Lung (tissue), 12 donors: Measurements from ENCODE around the gene PLP2. TPM values are rescaled to one million over a fixed set of nuclear protein-coding genes. Genes with fewer than 3 reads are reported as not detected.
"Not testable (repeated sequence)": the region's sequence is repeated elsewhere in the genome, so short reads cannot be mapped to it uniquely, and the experiment has no call there.

ENCODE experiments used
- ATAC-seq: fragments of 200-7000 bp; cut with Tn5 transposase; one replicate; pipeline ENCODE4 v1.9.1; 2020; ENCODE audit warnings: moderate number of reproducible peaks; ENCODE audit not compliant: insufficient read depth, low FRiP score
- DNase-seq, 3 donors: peaks; one replicate each; pipeline ENCODE4 v3.0.0-alpha.2; 2013 to 2017
- H3K27ac ChIP-seq, 2 donors: one replicate each; pipeline ENCODE4 v1.5.1; 2013; ENCODE audit warnings: mild to moderate bottlenecking in 2 of 2, moderate library complexity in 2 of 2, control low read depth in 1 of 2, inconsistent platforms in 1 of 2, low read depth in 1 of 2, low read length in 1 of 2
- H3K27me3 ChIP-seq, 3 donors: one replicate each; pipeline ENCODE4 v1.5.1; 2013; ENCODE audit warnings: low read length in 2 of 3; ENCODE audit not compliant: control insufficient read depth in 3 of 3, insufficient read depth in 3 of 3
- H3K36me3 ChIP-seq, 4 donors: one replicate each; pipeline ENCODE4 v1.5.1; 2013; ENCODE audit warnings: low read length in 4 of 4, mild to moderate bottlenecking in 1 of 4, moderate library complexity in 1 of 4; ENCODE audit not compliant: control insufficient read depth in 4 of 4, insufficient read depth in 4 of 4
- H3K4me1 ChIP-seq, 5 donors: one replicate each; pipeline ENCODE4 v1.5.1; 2013; ENCODE audit warnings: low read length in 5 of 5, mild to moderate bottlenecking in 2 of 5, moderate library complexity in 1 of 5; ENCODE audit not compliant: control insufficient read depth in 5 of 5, insufficient read depth in 5 of 5
- H3K4me3 ChIP-seq: one replicate; pipeline ENCODE4 v1.5.1; 2013; ENCODE audit warnings: mild to moderate bottlenecking, control low read depth, moderate library complexity
- H3K9ac ChIP-seq, 2 donors: one replicate each; pipeline ENCODE4 v1.5.1; 2013; ENCODE audit warnings: low read length in 2 of 2, control low read depth in 1 of 2; ENCODE audit not compliant: insufficient read depth in 1 of 2
- H3K9me3 ChIP-seq, 4 donors: one replicate each; pipeline ENCODE4 v1.5.1; 2013; ENCODE audit warnings: low read length in 3 of 4, mild to moderate bottlenecking in 1 of 4, moderate library complexity in 1 of 4; ENCODE audit not compliant: control insufficient read depth in 4 of 4, insufficient read depth in 3 of 4
- CTCF ChIP-seq: IDR thresholded peaks from 2 replicates; pipeline ENCODE4 v1.5.1; 2012; ENCODE audit warnings: mild to moderate bottlenecking; ENCODE audit errors: control extremely low read depth, extremely low read depth
- WGBS, 2 donors: extraction: QIAGEN DNeasy Blood & Tissue Kit; methylation state at CpG; one replicate each; pipeline ENCODE4 v1.1.7; 2013; 5-methylcytosine and 5-hydroxymethylcytosine counted together
- polyA plus RNA-seq, 2 donors: library from polyadenylated mRNA; stranded (reverse); fragments of 200-250 nt; gene quantifications; one replicate each; pipeline ENCODE4 v1.2.1, GENCODE V29; 2013
- total RNA-seq, 2 donors: library from RNA; depleted of rRNA in 1 of 2; stranded (reverse); fragments of >200 nt in 1 of 2; gene quantifications; one replicate each; pipeline ENCODE4 v1.2.1, GENCODE V29; 2014 to 2021
- donor health status: control.
- donor health status: control.
- donor health status: Bipolar disorder and iron deficiency.
- donor health status: healthy.
- donor health status: DM: yes; HTN: yes; CAD: no.

Gene PLP2
- total and polyA plus RNA-seq, 4 donors = 8.9 to 222 (median 159) TPM

- ATAC-seq (no peak), DNase-seq (no peak)
- no peak overlapping the region for H3K4me3 ChIP-seq
- H3K27me3 ChIP-seq = no peaks in the 10 kb centered on the region
- no peaks in the 10 kb centered on the region for H3K36me3 ChIP-seq
- 59 to 61% methylated on average over 4 of the region's 4 CpGs for WGBS, 2 donors
- no peak overlapping the region for H3K9ac ChIP-seq
- H3K9me3 ChIP-seq = peaks cover 0 to 2% (median 0%) of the 10 kb centered on the region in 4 donors
- no peak for TF ChIP-seq CTCF
- no peaks in the 10 kb centered on the region for H3K4me1 ChIP-seq
- no peak overlapping the region for H3K27ac ChIP-seq
Observed at GRCh38 chrX:49129427-49129826, 42.3 kb upstream of the PLP2 start.

GRCh38 chrX:49132275-49132674 lies 39.4 kb upstream of the PLP2 start:
- not testable (repeated sequence) for DNase-seq

GRCh38 chrX:49133759-49134158 lies 37.9 kb upstream of the PLP2 start:
- Histone ChIP-seq H3K9me3 (peaks cover 0 to 4% (median 1%) of the 10 kb centered on the region in 4 donors), H3K9ac (no peak overlapping the region), H3K36me3 (no peaks in the 10 kb centered on the region), H3K27me3 (no peaks in the 10 kb centered on the region), H3K4me1 (no peaks in the 10 kb centered on the region), H3K4me3 (no peak overlapping the region), H3K27ac (no peak overlapping the region)
- 71 to 92% methylated on average over 1 of the region's 1 CpG for WGBS, 2 donors
- no peak for TF ChIP-seq CTCF
- DNase-seq = no peak
- ATAC-seq = no peak

More at GRCh38 chrX:49132275-49132674, 39.4 kb upstream of the PLP2 start:
- H3K36me3 ChIP-seq, H3K27ac ChIP-seq, H3K4me3 ChIP-seq, H3K9ac ChIP-seq, H3K4me1 ChIP-seq, ATAC-seq, H3K9me3 ChIP-seq, H3K27me3 ChIP-seq: not testable (repeated sequence)
- WGBS, 2 donors = 81 to 94% methylated on average over 7 of the region's 7 CpGs

GRCh38 chrX:49137492-49137891 lies 34.2 kb upstream of the PLP2 start:
- no peak for ATAC-seq
- H3K27ac ChIP-seq = no peak overlapping the region
- WGBS, 2 donors = 82 to 100% methylated on average over 1 of the region's 1 CpG
- no peaks in the 10 kb centered on the region for H3K27me3 ChIP-seq
- peaks cover 0 to 21% (median 11%) of the 10 kb centered on the region in 4 donors for H3K9me3 ChIP-seq
- no peaks in the 10 kb centered on the region for H3K36me3 ChIP-seq
- no peaks in the 10 kb centered on the region for H3K4me1 ChIP-seq
- no peak overlapping the region for H3K9ac ChIP-seq
- no peak for TF ChIP-seq CTCF
- no peak for DNase-seq
- no peak overlapping the region for H3K4me3 ChIP-seq
